Activated B cell treated with CpG ODN at 0.5 μM for 24 hours (primary cell): ENCODE measurements around the gene TRIM52. TPM values are rescaled to one million over a fixed set of nuclear protein-coding genes. Genes with fewer than 3 reads are reported as not detected.

Experiments used
- ATAC-seq: fragments of 200-7000 bp; cut with Tn5 transposase; one replicate; pipeline ENCODE4 v1.10.0; 2021; ENCODE audit warnings: low read depth, mild to moderate bottlenecking, moderate library complexity
- CTCF ChIA-PET: fragments of 350-600 bp; sonication (Branson Sonifier 250); formaldehyde crosslinking; loops from one replicate; lab custom pipeline; 2021; ENCODE audit warnings: antibody characterized with exemption; lab: Charles Lee
- POLR2A ChIA-PET: fragments of 350-600 bp; sonication (Branson Sonifier 250); formaldehyde crosslinking; loops from one replicate; lab custom pipeline; 2021; ENCODE audit warnings: antibody characterized with exemption; lab: Charles Lee
- DNase-seq: peaks from one replicate; pipeline ENCODE4 v3.0.0; 2022
- H3K27ac Mint-ChIP-seq: one replicate; pipeline ENCODE4 v1.8.0; 2020; ENCODE audit warnings: mixed read lengths
- H3K27me3 Mint-ChIP-seq: one replicate; pipeline ENCODE4 v1.8.0; 2021; ENCODE audit warnings: mixed read lengths
- H3K36me3 Mint-ChIP-seq: one replicate; pipeline ENCODE4 v1.8.0; 2021; ENCODE audit warnings: low read depth, mixed read lengths
- H3K4me1 Mint-ChIP-seq: one replicate; pipeline ENCODE4 v1.8.0; 2021; ENCODE audit warnings: mixed read lengths
- H3K4me3 Mint-ChIP-seq: one replicate; pipeline ENCODE4 v1.8.0; 2020; ENCODE audit warnings: mild to moderate bottlenecking, mixed read lengths
- H3K9me3 Mint-ChIP-seq: one replicate; pipeline ENCODE4 v1.8.0; 2020; ENCODE audit warnings: mixed read lengths
- CTCF ChIP-seq: fragments of 200-600 bp; IDR thresholded peaks from one replicate; pipeline ENCODE4 v1.8.0; 2022; ENCODE audit warnings: antibody characterized with exemption, mild to moderate bottlenecking
- intact Hi-C: fragments of 100-400 bp; cut with micrococcal nuclease; formaldehyde crosslinking; loops from one replicate; pipeline ENCODE4 v1.15.1; 2024
- total RNA-seq: library from RNA; stranded (reverse); gene quantifications from 2 replicates; pipeline ENCODE4 v1.2.3, GENCODE V29; 2022

TRIM52 gene
- total RNA-seq, 1 donor from 2014 or later, result 36.9 TPM

GRCh38 chr5:181223729-181224389 is 37.1 kb downstream of the TRIM52 start:
- intact Hi-C loops, result loop anchor here (1.0 to 10.0 kb wide), 8 partner anchors 19 to 422 kb away; partner anchors contain the start of genes MGAT1, RACK1, TRIM52 and ZFP62
- CTCF ChIA-PET, result interaction anchor here (1.0 to 1.6 kb wide), 4 partner anchors 20 to 37 kb away, joined by 3 to 7 read pairs (median 3); partner anchors contain the start of genes RACK1 and TRIM52
- DNase-seq (peak; percentile 35), ATAC-seq (peak; percentile 3)
- H3K4me1 Mint-ChIP-seq, result peaks cover 49% of the 10 kb centered on the region
- peak overlapping the region; percentile 98 for H3K27ac Mint-ChIP-seq
- H3K27me3 Mint-ChIP-seq, result peaks cover 4% of the 10 kb centered on the region
- H3K36me3 Mint-ChIP-seq, result peaks cover 18% of the 10 kb centered on the region
- POLR2A ChIA-PET, result interaction anchor here (0.5 to 6.1 kb wide), 23 partner anchors 13 to 466 kb away, joined by 3 to 177 read pairs (median 8); partner anchors contain the start of genes MGAT1, RACK1, TRIM52 and TRIM7
- no peaks in the 10 kb centered on the region for H3K9me3 Mint-ChIP-seq
- peak overlapping the region; percentile 95 for H3K4me3 Mint-ChIP-seq
- no peak for TF ChIP-seq CTCF

GRCh38 chr5:181223058-181223728 is 37.8 kb downstream of the TRIM52 start, which contains the start of gene TRIM41:
Gene TRIM41, plus strand, starts transcription at chr5:181223281. Its CDS starts 719 bp downstream, at chr5:181224000.
- POLR2A ChIA-PET, result interaction anchor here (0.5 to 6.1 kb wide), 24 partner anchors 12 to 466 kb away, joined by 3 to 177 read pairs (median 8); partner anchors contain the start of genes MGAT1, RACK1, TRIM52 and TRIM7
- Mint-ChIP-seq H3K4me1 (peaks cover 51% of the 10 kb centered on the region), H3K27ac (peak within 1 kb of the TSS; percentile 98), H3K9me3 (no peaks in the 10 kb centered on the region), H3K36me3 (peaks cover 20% of the 10 kb centered on the region), H3K27me3 (peaks cover 6% of the 10 kb centered on the region), H3K4me3 (peak within 1 kb of the TSS; percentile 95)
- DNase-seq (peak; percentile 98), ATAC-seq (peak; percentile 67)
- CTCF ChIA-PET, result interaction anchor here (1.0 to 1.6 kb wide), 4 partner anchors 16 to 38 kb away, joined by 3 to 7 read pairs (median 3); partner anchors contain the start of genes RACK1 and TRIM52
- intact Hi-C loops, result loop anchor here (1.0 to 10.0 kb wide), 8 partner anchors 20 to 421 kb away; partner anchors contain the start of genes MGAT1, RACK1, TRIM52 and ZFP62
- TF ChIP-seq CTCF, result no peak

GRCh38 chr5:181222630-181223057 is 38.3 kb downstream of the TRIM52 start:
- Mint-ChIP-seq H3K4me3 (peak overlapping the region; percentile 95), H3K4me1 (peaks cover 56% of the 10 kb centered on the region), H3K36me3 (peaks cover 21% of the 10 kb centered on the region)

More at GRCh38 chr5:181222630-181223057, 38.3 kb downstream of the TRIM52 start:
- ChIA-PET CTCF (interaction anchor here (1.1 to 1.5 kb wide), 3 partner anchors 16 to 38 kb away, joined by 3 to 7 read pairs (median 5); no protein-coding TSS in a partner anchor), POLR2A (interaction anchor here (0.8 to 6.1 kb wide), 16 partner anchors 14 to 419 kb away, joined by 3 to 177 read pairs (median 17); partner anchors contain the start of genes MGAT1, RACK1, TRIM52 and TRIM7)
- peak overlapping the region; percentile 98 for H3K27ac Mint-ChIP-seq
- no peaks in the 10 kb centered on the region for H3K9me3 Mint-ChIP-seq
- intact Hi-C loops, result loop anchor here (1.0 to 10.0 kb wide), 10 partner anchors 15 to 420 kb away; partner anchors contain the start of genes MGAT1, RACK1, TRIM52 and ZFP62
- ATAC-seq (peak; percentile 3), DNase-seq (no peak)
- H3K27me3 Mint-ChIP-seq, result peaks cover 7% of the 10 kb centered on the region
- no peak for TF ChIP-seq CTCF
